Neutrophil (primary cell): ENCODE results near the gene SMTN.

ENCODE experiments used
- H3K27ac ChIP-seq: fragments of 200-600 bp; sonication (generic); 2 replicates; pipeline ENCODE4 v1.5.1; 2016; ENCODE audit warnings: mild to moderate bottlenecking, moderate library complexity
- H3K27me3 ChIP-seq: fragments of 200-600 bp; sonication (generic); 2 replicates; pipeline ENCODE4 v1.6.0; 2016; ENCODE audit warnings: mild to moderate bottlenecking
- H3K36me3 ChIP-seq: fragments of 200-600 bp; sonication (generic); 2 replicates; pipeline ENCODE4 v1.5.1; 2017
- H3K4me1 ChIP-seq, 2 experiments: fragments of 200-600 bp in 1 of 2; sonication (generic) in 1 of 2; 1 replicate in 1 of 2; 2 replicates in 1 of 2; pipeline versions ENCODE4 v1.5.1 to v1.6.1; 2013 to 2016; ENCODE audit warnings: low read depth in 1 of 2, low read length in 1 of 2, mild to moderate bottlenecking in 1 of 2, moderate library complexity in 1 of 2; ENCODE audit not compliant: control insufficient read depth in 1 of 2, insufficient read depth in 1 of 2
- H3K4me3 ChIP-seq, 2 experiments: fragments of 200-600 bp in 1 of 2; sonication (generic) in 1 of 2; 1 replicate in 1 of 2; 2 replicates in 1 of 2; pipeline ENCODE4 v1.5.1; 2013 to 2016; ENCODE audit warnings: low read depth in 1 of 2, low read length in 1 of 2, mild to moderate bottlenecking in 1 of 2, moderate library complexity in 1 of 2
- H3K9me3 ChIP-seq: fragments of 200-600 bp; sonication (generic); 2 replicates; pipeline ENCODE4 v1.5.1; 2016
- TF ChIP-seq, protein P1 (sequence below): fragments of 200-600 bp; sonication (generic); IDR thresholded peaks from 2 replicates; pipeline ENCODE4 v1.5.1; 2016; ENCODE audit warnings: antibody characterized with exemption

SMTN gene

DNA sequence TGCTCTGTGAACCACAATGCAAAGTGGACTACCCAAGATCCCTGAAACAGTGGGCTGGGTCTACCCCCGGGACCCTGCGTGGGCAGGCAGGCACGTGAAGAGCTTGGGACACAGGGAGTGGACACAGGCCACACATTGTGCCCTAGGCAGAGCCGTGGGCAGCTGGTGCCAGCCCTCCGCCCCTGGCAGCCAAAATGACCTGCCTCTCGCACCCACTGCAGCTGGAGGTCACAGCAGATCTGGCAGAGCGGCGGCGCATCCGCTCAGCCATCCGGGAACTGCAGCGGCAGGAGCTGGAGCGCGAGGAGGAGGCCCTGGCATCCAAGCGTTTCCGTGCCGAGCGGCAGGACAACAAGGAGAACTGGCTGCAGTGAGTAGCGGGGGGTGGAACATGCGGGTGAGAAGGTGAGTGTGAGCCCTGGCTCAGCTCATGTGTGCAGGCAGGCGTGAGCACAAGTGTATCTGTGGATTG, 6.7 kb downstream of the SMTN start:
- no peak overlapping the region for H3K4me3 ChIP-seq
- peaks cover 30% of the 10 kb centered on the region for H3K36me3 ChIP-seq
- no peaks in the 10 kb centered on the region for H3K27me3 ChIP-seq
- peaks cover 14 to 24% of the 10 kb centered on the region in 2 experiments for H3K4me1 ChIP-seq
- H3K27ac ChIP-seq, result no peak overlapping the region
- H3K9me3 ChIP-seq, result no peaks in the 10 kb centered on the region
- TF ChIP-seq, protein P1, sequence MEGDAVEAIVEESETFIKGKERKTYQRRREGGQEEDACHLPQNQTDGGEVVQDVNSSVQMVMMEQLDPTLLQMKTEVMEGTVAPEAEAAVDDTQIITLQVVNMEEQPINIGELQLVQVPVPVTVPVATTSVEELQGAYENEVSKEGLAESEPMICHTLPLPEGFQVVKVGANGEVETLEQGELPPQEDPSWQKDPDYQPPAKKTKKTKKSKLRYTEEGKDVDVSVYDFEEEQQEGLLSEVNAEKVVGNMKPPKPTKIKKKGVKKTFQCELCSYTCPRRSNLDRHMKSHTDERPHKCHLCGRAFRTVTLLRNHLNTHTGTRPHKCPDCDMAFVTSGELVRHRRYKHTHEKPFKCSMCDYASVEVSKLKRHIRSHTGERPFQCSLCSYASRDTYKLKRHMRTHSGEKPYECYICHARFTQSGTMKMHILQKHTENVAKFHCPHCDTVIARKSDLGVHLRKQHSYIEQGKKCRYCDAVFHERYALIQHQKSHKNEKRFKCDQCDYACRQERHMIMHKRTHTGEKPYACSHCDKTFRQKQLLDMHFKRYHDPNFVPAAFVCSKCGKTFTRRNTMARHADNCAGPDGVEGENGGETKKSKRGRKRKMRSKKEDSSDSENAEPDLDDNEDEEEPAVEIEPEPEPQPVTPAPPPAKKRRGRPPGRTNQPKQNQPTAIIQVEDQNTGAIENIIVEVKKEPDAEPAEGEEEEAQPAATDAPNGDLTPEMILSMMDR, result no peak

DNA sequence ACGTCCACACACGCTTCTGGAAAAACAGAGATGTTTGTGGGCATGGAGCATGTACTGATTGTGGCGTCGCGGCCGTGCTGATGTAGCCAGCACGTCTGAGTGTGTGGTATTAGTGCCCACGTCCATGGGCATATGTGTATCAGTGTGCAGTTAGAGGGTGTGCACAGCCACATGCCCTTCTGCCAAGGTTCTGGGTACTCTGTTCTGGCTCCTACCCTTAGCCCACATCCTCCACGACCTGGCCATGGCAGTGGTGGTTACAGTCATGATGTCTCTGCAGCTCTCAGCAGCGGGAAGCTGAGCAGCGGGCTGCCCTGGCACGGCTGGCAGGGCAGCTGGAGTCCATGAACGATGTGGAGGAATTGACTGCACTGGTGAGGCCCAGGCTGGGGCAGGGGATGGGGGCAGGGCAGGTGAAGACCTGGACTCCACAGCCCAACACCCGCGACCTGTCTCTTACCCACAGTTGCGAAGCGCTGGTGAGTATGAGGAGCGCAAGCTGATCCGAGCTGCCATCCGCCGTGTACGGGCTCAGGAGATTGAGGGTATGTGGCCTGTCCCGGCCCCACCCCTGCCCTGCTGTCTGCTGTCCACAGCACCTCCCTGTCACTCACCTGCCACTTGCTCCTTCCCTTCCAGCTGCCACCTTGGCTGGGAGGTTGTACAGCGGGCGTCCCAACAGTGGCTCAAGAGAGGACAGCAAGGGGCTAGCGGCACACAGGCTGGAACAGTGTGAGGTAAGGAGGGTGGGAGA, 7.3 kb downstream of the SMTN start:
- peaks cover 33% of the 10 kb centered on the region for H3K36me3 ChIP-seq
- H3K4me3 ChIP-seq, result no peak overlapping the region
- no peaks in the 10 kb centered on the region for H3K9me3 ChIP-seq
- H3K27me3 ChIP-seq, result no peaks in the 10 kb centered on the region
- H3K4me1 ChIP-seq, result peaks cover 14 to 21% of the 10 kb centered on the region in 2 experiments
- no peak overlapping the region for H3K27ac ChIP-seq
- TF ChIP-seq, protein P1, result no peak

DNA sequence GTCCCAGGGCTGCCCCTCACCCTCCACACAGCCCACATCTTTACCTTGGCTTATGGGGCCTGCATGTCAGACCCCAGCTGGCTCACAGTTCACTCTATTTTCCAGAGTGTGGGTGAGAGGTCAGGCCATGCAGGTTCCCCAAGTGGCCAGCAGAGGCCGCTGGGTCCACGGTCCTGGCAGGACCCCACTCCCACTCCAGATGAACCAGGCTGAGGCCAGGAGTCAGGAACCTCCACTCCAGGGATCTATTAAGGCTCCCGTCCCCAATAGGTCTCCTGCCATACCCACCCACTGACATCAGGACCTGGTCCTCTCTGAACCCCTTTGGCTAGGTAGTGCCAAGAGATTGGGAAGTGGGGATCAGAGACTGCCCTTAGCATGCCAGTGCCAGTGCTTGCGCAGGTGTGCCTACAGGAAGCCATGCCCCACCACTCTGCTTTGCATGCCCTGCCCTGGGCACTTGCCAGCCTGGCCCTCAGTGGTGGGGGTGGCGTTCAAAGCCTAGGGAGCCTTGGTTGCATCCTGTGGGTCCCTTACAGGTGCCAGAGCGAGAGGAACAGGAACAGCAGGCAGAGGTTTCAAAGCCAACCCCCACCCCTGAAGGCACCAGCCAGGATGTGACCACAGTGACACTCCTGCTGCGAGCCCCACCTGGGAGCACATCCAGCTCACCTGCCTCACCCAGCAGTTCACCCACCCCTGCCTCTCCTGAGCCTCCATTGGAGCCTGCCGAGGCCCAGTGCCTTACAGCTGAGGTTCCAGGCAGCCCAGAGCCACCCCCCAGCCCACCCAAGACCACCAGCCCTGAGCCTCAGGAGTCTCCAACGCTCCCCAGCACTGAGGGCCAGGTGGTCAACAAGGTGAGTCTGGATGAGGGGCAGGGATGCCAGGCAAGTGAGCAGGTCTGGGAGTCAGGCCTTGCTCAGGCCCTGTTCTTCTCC, 8.3 kb downstream of the SMTN start:
- no peaks in the 10 kb centered on the region for H3K27me3 ChIP-seq
- peaks cover 35% of the 10 kb centered on the region for H3K36me3 ChIP-seq
- H3K9me3 ChIP-seq, result no peaks in the 10 kb centered on the region
- H3K27ac ChIP-seq, result no peak overlapping the region
- TF ChIP-seq, protein P1, result peak; percentile 74
- peaks cover 8 to 13% of the 10 kb centered on the region in 2 experiments for H3K4me1 ChIP-seq
- H3K4me3 ChIP-seq, result no peak overlapping the region

GRCh38 chr22:31090217-31091085, 9.3 kb downstream of the SMTN start:
- no peak overlapping the region for H3K27ac ChIP-seq
- H3K4me3 ChIP-seq, result no peak overlapping the region
- peaks cover 3 to 4% of the 10 kb centered on the region in 2 experiments for H3K4me1 ChIP-seq
- TF ChIP-seq, protein P1, result no peak
- H3K27me3 ChIP-seq, result no peaks in the 10 kb centered on the region
- H3K36me3 ChIP-seq, result peaks cover 41% of the 10 kb centered on the region
- H3K9me3 ChIP-seq, result no peaks in the 10 kb centered on the region
